Stimulated activated CD4-positive, alpha-beta T cell treated with anti-CD3 and anti-CD28 coated beads, Interleukin-2, amount 100 ng/mL, for 4 hours (primary cell): ENCODE data around the gene BCL2.

Experiments
- DNase-seq: peaks from one replicate; pipeline ENCODE4 v3.0.0-alpha.2; 2020; ENCODE audit warnings: low read depth

The BCL2 gene

GRCh38 chr18:63286926-63287325 lies 32.6 kb downstream of the BCL2 start:
- no peak for DNase-seq

DNA sequence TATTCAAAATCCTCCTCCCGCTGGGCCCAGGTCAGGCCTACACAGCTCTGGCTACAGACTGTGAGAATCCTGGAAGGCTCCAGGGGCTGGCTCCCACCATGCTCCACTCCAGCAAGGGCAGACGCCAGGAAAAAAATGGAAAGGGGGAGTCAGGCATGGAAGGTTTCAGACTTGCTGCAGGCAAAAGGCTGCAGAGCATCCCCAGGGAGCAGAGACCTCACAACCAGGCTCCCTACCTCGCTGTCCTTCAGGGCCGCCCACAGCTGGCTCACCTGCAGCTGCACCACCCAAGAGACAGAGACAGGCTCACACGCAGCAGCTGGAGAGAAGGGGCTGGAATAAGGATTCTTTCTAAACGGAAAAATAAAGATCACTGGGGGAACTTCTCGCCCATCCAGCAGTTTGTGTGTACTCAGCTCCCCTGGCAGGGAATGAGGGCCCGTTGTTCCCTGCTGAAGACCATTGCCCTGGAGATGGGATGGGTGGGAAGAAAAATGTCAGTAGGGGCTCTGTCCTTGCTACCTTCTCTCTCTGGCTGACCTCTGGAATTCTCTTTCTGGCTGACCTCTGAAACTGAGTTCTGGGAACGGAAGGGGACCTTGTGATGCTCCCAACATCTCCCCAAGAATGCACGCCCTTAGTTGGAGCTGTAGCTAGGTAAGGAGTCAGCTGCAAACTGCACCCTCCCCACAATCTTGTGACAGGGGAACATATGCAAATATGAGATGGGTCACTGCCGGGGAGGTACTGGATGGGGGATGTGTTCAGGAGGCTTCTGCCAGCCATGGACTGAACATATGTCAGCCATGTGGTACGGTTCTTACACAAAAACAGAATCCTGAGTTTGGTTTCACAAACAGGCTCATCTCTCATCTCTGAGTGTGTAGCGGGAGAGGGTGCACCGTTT lies 34.5 kb downstream of the BCL2 start:
- DNase-seq = no peak

- no peak for DNase-seq
These were observed 35.3 kb downstream of the BCL2 start for GRCh38 chr18:63284173-63284799.

- no peak for DNase-seq
These were observed 36.1 kb downstream of the BCL2 start for GRCh38 chr18:63283305-63284094.

DNA sequence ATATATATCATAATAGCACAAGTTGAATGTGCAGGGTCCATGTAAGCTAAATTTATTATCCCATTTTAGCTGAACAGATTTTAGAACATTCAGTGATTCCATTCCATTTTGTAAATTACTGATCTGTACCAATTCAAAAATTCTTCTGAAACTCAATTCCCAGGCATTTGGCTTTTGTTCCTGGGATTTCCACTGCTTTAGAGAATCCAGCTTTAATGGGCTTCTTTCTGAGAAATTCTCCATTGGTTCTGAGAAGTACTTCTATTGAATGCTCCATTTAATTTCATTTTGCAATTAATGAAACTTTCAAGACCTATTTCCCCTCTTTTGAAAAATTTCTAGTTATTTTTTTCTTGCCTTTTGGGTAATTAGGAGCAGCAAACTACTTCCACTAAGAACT lies 36.8 kb downstream of the BCL2 start:
- no peak for DNase-seq

- no peak for DNase-seq
These were observed 46.2 kb downstream of the BCL2 start for GRCh38 chr18:63273222-63273927.

GRCh38 chr18:63272638-63273037 lies 46.9 kb downstream of the BCL2 start:
- DNase-seq = no peak

DNA sequence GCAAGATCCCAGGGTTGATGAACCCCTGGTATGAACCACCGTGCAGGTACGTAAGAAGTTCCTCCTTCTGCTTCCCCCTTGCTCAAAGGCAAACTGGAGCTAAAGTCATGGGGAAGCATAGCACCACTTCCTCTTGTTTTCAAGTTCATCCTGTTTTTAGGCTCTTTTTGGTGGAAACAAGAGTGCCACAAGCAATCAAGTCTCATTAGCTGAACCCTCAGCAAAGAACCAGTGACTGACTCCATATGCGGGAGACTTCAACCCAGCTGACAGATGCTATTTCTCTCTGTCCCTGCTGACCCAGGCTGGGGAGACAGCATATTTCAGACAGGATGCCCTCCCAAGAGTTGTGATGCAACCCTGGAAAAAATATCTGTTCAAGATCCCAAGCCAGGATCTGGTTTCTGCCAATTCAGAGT lies 47.7 kb downstream of the BCL2 start:
- DNase-seq = no peak

GRCh38 chr18:63271148-63271547 lies 48.4 kb downstream of the BCL2 start:
- DNase-seq = no peak

- DNase-seq = no peak
These were observed 51.4 kb downstream of the BCL2 start for GRCh38 chr18:63267975-63268721.

GRCh38 chr18:63266888-63267790 lies 52.4 kb downstream of the BCL2 start:
- DNase-seq = no peak

- DNase-seq = no peak
These were observed 54.2 kb downstream of the BCL2 start for GRCh38 chr18:63265326-63265725.

GRCh38 chr18:63264871-63265270 lies 54.7 kb downstream of the BCL2 start:
- no peak for DNase-seq

- DNase-seq = no peak
These were observed 56.1 kb downstream of the BCL2 start for GRCh38 chr18:63263444-63263843.

DNA sequence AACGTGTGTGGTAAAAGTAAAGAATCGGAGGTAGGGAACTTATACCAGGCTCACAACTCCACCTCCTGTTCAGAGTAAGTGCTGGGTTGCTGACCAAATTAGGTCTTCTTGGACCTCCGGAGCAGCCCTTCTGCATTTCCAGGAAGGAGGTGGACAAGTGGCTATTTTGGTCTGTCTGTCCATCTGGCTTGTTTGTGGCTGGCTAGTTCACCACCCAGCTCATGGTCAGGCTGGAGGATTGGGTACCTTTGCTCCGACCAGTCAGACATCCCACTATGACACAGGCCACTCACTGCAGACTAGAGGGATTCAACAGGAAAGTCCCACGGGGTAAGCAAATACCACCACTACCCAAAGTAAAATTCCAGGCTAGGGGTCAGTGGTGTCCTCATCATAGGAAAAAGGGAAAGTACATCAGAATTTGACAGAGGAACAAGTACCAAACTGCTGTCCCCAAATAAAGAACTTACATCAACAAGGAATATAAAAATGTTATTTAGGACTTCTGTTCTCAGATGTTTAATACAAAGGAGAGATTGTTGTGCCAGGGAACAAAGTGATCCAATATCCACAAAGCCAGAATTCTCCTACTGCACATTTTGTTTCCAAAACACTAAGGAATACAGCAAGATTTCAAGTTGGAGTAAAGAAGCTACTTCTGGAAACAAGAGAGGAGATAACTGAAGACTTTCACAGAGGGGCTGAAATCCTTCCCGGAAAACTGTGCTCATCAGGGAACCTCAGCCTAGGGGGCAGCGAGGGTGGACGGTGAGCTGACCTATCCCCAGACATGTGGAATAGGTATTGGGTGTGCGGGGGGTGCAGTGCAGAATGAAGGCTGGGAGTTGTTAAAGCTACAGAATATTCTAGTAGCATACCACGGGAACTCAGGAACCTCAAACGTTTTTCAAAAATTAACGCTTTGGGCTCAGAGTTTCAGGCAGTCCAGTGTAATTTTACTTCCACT lies 56.9 kb downstream of the BCL2 start:
- no peak for DNase-seq

- DNase-seq = no peak
These were observed 58.5 kb downstream of the BCL2 start for GRCh38 chr18:63261029-63261428.

- DNase-seq = no peak
These were observed 59.2 kb downstream of the BCL2 start for GRCh38 chr18:63260380-63260754.

DNA sequence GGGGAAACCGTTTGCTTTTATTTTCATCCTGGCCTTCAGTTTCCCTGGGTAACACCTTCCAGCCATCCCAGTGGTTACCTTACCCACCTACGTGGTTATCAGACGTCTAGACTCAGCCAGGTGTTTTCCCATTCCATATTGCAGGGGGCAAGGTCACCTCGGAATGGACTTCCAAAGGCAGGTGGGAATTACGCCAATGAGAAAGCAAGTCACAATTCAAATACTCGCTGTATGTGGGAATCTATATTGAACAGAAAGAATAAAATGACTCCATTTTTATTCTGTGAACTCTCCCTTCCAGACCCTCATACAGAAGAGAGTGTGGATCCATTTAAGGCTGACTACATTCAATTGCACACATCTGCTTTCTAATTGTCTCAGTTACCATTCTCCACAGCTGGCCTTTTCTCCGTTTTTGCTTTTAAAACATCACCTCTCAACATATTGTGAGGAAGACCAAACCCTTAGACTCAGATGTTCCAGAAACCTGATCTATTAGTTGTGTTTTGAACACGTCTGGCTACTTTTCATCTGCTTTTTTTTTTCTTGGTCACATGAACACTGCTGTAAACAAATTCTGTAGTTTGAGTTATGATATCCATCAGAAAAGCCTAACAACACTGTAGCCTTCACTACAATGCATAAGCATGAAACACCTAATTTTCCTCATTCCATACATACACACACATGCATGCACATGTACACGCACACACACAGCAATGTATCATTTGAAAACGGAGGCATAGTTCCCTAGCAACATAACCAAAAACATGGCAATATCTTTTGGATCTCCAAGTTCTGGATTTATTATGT lies 59.8 kb downstream of the BCL2 start:
- DNase-seq = no peak
